DMS153 (cell line): ENCODE data around the gene ALDH4A1.
"Not testable (repeated sequence)": the region's sequence is repeated elsewhere in the genome, so short reads cannot be mapped to it uniquely, and the experiment has no call there.

Experiments used
- DNase-seq: peaks from one replicate; lab custom pipeline; 2025; lab: John Stamatoyannopoulos, UW

Gene ALDH4A1

GRCh38 chr1:18854331-18855025, 47.9 kb downstream of the ALDH4A1 start:
- no peak for DNase-seq

DNA sequence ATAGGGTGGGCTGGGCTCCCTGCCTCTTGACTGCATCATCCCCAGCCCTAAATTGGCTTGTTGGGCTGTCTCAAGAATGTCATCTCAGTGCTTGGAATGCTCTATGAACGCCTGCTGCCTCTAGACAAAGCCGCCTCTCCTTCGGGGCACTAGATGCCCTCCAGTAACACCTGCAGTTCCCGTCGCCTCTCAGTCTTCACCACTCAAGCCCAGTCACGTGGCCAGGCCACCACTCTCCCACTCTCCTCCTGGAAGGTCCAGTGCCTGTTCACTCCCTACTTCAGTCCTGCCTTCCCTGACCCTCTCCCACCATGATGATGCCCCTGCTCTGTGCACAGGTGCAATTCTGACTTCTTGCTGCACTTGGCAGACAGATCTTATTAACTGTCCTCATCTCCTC, 49.9 kb downstream of the ALDH4A1 start:
- no peak for DNase-seq

- DNase-seq: no peak
Measured at GRCh38 chr1:18849261-18849711, 53.1 kb downstream of the ALDH4A1 start.

DNA sequence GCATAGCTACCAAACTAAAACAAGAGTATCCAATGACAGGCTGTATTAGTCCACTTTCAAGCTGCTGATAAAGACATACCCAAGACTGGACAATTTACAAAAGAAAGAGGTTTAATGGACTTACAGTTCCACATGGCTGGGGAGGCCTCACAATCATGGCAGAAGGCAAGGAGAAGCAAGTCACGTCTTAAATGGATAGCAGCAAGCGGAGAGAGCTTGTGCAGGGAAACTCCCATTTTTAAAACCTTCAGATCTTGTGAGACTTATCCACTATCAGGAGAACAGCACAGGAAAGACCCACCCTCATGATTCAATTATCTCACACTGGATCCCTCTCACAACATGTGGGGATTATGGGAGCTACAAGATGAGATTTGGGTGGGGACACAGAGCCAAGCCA, 54.6 kb downstream of the ALDH4A1 start:
- DNase-seq: not testable (repeated sequence)

DNA sequence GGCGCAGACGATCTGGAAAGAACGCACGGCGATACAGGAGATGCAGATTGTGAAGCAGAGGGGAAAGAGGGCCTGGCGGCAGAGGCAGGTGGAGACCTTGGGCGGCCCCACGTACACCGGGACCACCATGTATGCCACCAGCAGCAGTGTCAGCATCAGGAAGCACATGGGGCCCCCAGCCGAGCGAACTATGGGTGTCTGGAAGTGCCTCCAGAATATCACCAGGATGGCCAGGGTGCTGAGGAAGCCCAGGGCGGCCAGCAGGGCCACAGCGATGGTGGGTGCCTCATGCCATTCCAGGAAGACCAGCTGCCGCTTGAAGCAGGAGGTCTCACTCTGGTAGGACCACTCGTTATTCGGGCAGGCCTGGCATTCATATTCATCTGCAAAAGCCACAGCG, 62.2 kb downstream of the ALDH4A1 start:
- DNase-seq: no peak

- DNase-seq: no peak
Measured at GRCh38 chr1:18836654-18837053, 65.7 kb downstream of the ALDH4A1 start.

- not testable (repeated sequence) for DNase-seq
Measured at GRCh38 chr1:18832319-18832718, 70.0 kb downstream of the ALDH4A1 start.

- DNase-seq: no peak
Measured at GRCh38 chr1:18831656-18832055, 70.7 kb downstream of the ALDH4A1 start.

- DNase-seq: no peak
Measured at GRCh38 chr1:18830596-18830995, 71.8 kb downstream of the ALDH4A1 start.

- no peak for DNase-seq
Measured at GRCh38 chr1:18829671-18830070, 72.7 kb downstream of the ALDH4A1 start.

DNA sequence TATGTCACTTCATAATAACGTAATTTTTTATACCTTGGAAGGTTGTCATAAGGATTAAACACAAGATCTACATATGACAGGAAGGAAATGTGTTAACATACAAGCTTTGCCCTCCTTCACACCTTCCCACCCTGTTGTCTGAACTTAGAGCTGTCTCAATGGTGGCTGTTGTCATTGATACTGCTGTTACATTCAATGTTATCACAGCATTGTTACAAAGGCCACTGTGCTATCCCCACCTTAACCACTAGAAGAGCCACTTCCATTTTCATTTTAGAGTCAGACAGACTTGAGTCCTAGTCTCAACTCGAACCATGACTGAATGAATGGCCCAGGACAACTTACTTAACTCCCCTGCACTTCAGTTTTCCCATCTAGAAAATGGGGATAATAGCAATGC, 74.1 kb downstream of the ALDH4A1 start:
- no peak for DNase-seq

GRCh38 chr1:18823438-18823837, 78.9 kb downstream of the ALDH4A1 start:
- DNase-seq: no peak
